Ishikawa (cell line): ENCODE measurements around the gene RIT1.

Experiments
- CEBPB ChIP-seq: IDR thresholded peaks from 2 replicates; pipeline ENCODE4 v1.6.1; 2012
- EP300 ChIP-seq: IDR thresholded peaks from 2 replicates; pipeline ENCODE4 v1.6.1; 2012; ENCODE audit warnings: borderline replicate concordance

DNA sequence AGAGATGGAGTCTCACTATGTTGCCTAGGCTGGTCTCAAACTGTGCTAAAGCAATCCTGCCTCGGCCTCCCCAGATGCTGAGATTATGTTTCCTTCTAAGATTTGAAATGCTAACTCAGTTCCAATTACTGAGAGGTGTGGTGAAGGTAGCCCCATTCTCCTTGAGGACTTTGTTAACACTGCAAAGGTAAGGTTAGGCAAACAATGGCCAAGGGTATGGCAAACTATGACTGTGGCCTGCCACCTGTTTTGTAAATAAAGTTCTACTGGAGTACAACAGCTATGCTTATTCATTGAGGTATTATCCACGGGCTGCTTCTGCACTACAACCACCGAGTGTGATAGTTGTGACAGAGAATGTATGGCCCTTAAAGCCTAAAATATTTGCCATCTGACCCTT lies 9.6 kb upstream of the RIT1 start:
- no peak for TF ChIP-seq CEBPB
- TF ChIP-seq EP300 = no peak
